ENCODE results near the gene DST. TPM values are rescaled to one million over a fixed set of nuclear protein-coding genes. Genes with fewer than 3 reads are reported as not detected.

Gene DST
- total and polyA plus RNA-seq, 2 of the 4 experiments (the other 2 are of a cell fraction), result 97.7 to 452 TPM

DNA sequence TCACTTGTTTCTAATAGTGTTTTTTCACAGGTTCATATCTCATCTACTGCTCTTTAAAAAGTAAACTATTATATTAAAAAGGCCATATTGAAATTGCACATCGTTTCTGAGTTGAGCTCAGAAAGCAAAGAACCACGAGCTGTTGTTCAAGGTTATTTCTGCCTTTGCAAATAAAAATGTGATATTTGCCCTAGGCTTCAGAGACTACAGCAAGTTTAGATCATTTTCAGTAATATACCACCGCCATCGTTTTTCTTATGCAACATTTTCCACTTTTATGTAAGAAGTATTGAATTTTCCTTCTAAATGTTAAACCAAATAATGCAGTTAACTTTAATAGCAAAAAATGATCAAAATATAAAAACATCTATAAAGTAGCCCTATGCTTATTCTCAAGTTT lies 71.1 kb downstream of the DST start:
- in situ Hi-C loops (cut with MboI; ENCODE audit: low sequenced_read_pairs), result loop anchor here (10.0 to 25.0 kb wide), 2 partner anchors 217 to 584 kb away; no protein-coding TSS in a partner anchor
- no peak overlapping the region for H3K18ac ChIP-seq (ENCODE audit: low read depth, low read length)
- H2AK5ac ChIP-seq (ENCODE audit: low read depth, low read length), result no peak overlapping the region

More for the DNA sequence above, 71.1 kb downstream of the DST start:
- H2BK120ac ChIP-seq (ENCODE audit: low read depth, low read length), result no peak overlapping the region
- no CpG with 5 or more reads among the region's 4 CpGs for WGBS, 2 experiments (ENCODE audit: extremely low coverage in 2 of 2, insufficient read length in 1 of 2)
- H3K27me3 ChIP-seq (ENCODE audit: control insufficient read depth, insufficient read depth, low read length), result no peaks in the 10 kb centered on the region
- dilution Hi-C loops (cut with HindIII; ENCODE audit: low sequenced_read_pairs, unreplicated experiment) (no loop called here), intact Hi-C loops (cut with micrococcal nuclease) (loop anchor here (5.0 kb wide), 1 partner anchor 214 kb away; no protein-coding TSS in a partner anchor)
- H3K36me3 ChIP-seq (ENCODE audit: control insufficient read depth, insufficient read depth, low read length), result peaks cover 18% of the 10 kb centered on the region
- no peak overlapping the region for H2BK15ac ChIP-seq (ENCODE audit: low read depth, low read length)
- no peak overlapping the region for H3K56ac ChIP-seq (ENCODE audit: extremely low read depth, insufficient read depth, low read length)
- H4K20me1 ChIP-seq (ENCODE audit: insufficient read depth, low read length), result peaks cover 9% of the 10 kb centered on the region; the same call in 1 of the 2 replicates
- no peak overlapping the region for H2BK5ac ChIP-seq (ENCODE audit: low read depth, low read length, poor library complexity, severe bottlenecking)
- peaks cover 14 to 41% of the 10 kb centered on the region in 2 experiments for H3K79me1 ChIP-seq (ENCODE audit: low read depth in 1 of 2, low read length in 2 of 2)
- H3K14ac ChIP-seq (replicated peaks; ENCODE audit: low read depth, low read length), result no peak overlapping the region
- no TSS peak for BruUV-seq (replicated peaks)
- no peak for ATAC-seq (ENCODE audit: low read depth)
- H3K27ac ChIP-seq (ENCODE audit: insufficient read depth, low read length), result no peak overlapping the region
- H3K9me3 ChIP-seq (ENCODE audit: control insufficient read depth, insufficient read depth, low read length), result no peaks in the 10 kb centered on the region
- H3K4me1 ChIP-seq (ENCODE audit: control insufficient read depth, insufficient read depth, low read length), result peaks cover 2% of the 10 kb centered on the region; the same call in 1 of the 2 replicates
- H3K23ac ChIP-seq (ENCODE audit: low read depth, low read length), result no peak overlapping the region
- no peaks in the 10 kb centered on the region for H3K9me1 ChIP-seq (ENCODE audit: insufficient read depth, low read length)
- no peak for DNase-seq
- no peak overlapping the region for H4K5ac ChIP-seq (ENCODE audit: low read depth, low read length)
- no peak overlapping the region for H3K4me3 ChIP-seq (ENCODE audit: insufficient read depth, low read depth, low read length)
- H3K9ac ChIP-seq (ENCODE audit: low read depth, low read length), result no peak overlapping the region
- H2BK20ac ChIP-seq (ENCODE audit: low read depth, low read length), result no peak overlapping the region
- POLR2A ChIA-PET (ENCODE audit: unreplicated experiment), result no interaction called here
- no peak for TF ChIP-seq POLR2A (IDR thresholded peaks at IDR 0.05; ENCODE audit: low read depth, low read length)
- no peak for TF ChIP-seq CHD1 (IDR thresholded peaks at IDR 0.05; ENCODE audit: low read depth, low read length)
- TF ChIP-seq MXI1 (IDR thresholded peaks at IDR 0.05; ENCODE audit: borderline replicate concordance, low read depth, low read length), result no peak
- TF ChIP-seq BHLHE40 (IDR thresholded peaks at IDR 0.05; ENCODE audit: low read depth, low read length), result no peak
- TF ChIP-seq SMC3 (IDR thresholded peaks at IDR 0.05; ENCODE audit: low read depth, low read length), result no peak
- TF ChIP-seq FOS (IDR thresholded peaks at IDR 0.05; ENCODE audit: low read depth, low read length), result no peak
- TF ChIP-seq, protein P1, sequence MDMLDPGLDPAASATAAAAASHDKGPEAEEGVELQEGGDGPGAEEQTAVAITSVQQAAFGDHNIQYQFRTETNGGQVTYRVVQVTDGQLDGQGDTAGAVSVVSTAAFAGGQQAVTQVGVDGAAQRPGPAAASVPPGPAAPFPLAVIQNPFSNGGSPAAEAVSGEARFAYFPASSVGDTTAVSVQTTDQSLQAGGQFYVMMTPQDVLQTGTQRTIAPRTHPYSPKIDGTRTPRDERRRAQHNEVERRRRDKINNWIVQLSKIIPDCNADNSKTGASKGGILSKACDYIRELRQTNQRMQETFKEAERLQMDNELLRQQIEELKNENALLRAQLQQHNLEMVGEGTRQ (IDR thresholded peaks at IDR 0.05; ENCODE audit: low read depth, low read length), result no peak
- TF ChIP-seq CEBPB (IDR thresholded peaks at IDR 0.05; ENCODE audit: low read depth, low read length), result no peak
- TF ChIP-seq RAD21 (IDR thresholded peaks at IDR 0.05; ENCODE audit: low read length), result no peak
- CTCF ChIA-PET, result interaction anchor here (0.5 kb wide), 1 partner anchor 26 kb away, joined by 3 read pairs; no protein-coding TSS in a partner anchor
- no peak overlapping the region for H4K8ac ChIP-seq (ENCODE audit: low read depth in 2 of 2, low read length in 2 of 2)
- no peak overlapping the region for H2AK9ac ChIP-seq (replicated peaks; ENCODE audit: low read depth, low read length, poor library complexity)
- no peak overlapping the region for H4K91ac ChIP-seq (ENCODE audit: insufficient read depth, low read depth, low read length)
- H2AFZ ChIP-seq (replicated peaks; ENCODE audit: low read length, poor library complexity), result no peak overlapping the region
- no peak overlapping the region for H3K4me2 ChIP-seq (ENCODE audit: low read depth, low read length)
- no peak overlapping the region for H3K4ac ChIP-seq (ENCODE audit: low read depth, low read length)
